Stimulated activated CD8-positive, alpha-beta memory T cell treated with anti-CD3 and anti-CD28 coated beads, Interleukin-2, amount 100 ng/mL, for 1 hour (primary cell): ENCODE data around the gene AREL1.

Experiments
- DNase-seq, 2 donors: peaks; one replicate each; pipeline ENCODE4 v3.0.0-alpha.2; 2020; ENCODE audit warnings: low read depth in 2 of 2

Gene AREL1

GRCh38 chr14:74698465-74698864, 14.4 kb downstream of the AREL1 start:
- DNase-seq: no peak

- no peak for DNase-seq
Observed at GRCh38 chr14:74697976-74698375, 14.9 kb downstream of the AREL1 start.

GRCh38 chr14:74697543-74697942, 15.3 kb downstream of the AREL1 start:
- no peak for DNase-seq

GRCh38 chr14:74697011-74697410, 15.9 kb downstream of the AREL1 start:
- no peak for DNase-seq

- no peak for DNase-seq
Observed at GRCh38 chr14:74695406-74695805, 17.5 kb downstream of the AREL1 start.

GRCh38 chr14:74693191-74693590, 19.7 kb downstream of the AREL1 start:
- DNase-seq: no peak

GRCh38 chr14:74691456-74691855, 21.4 kb downstream of the AREL1 start:
- DNase-seq: no peak

- DNase-seq: no peak
Observed at GRCh38 chr14:74685921-74686678, 26.8 kb downstream of the AREL1 start.

GRCh38 chr14:74685056-74685455, 27.8 kb downstream of the AREL1 start:
- no peak for DNase-seq

GRCh38 chr14:74684434-74684833, 28.4 kb downstream of the AREL1 start:
- no peak for DNase-seq

- no peak for DNase-seq
Observed at GRCh38 chr14:74683406-74683805, 29.5 kb downstream of the AREL1 start.

- no peak for DNase-seq
Observed at GRCh38 chr14:74682169-74682952, 30.5 kb downstream of the AREL1 start.

GRCh38 chr14:74675219-74675618, 37.7 kb downstream of the AREL1 start:
- no peak for DNase-seq

GRCh38 chr14:74673768-74674167, 39.1 kb downstream of the AREL1 start:
- no peak for DNase-seq

- DNase-seq: no peak
Observed at GRCh38 chr14:74671789-74672188, 41.1 kb downstream of the AREL1 start.

- DNase-seq: no peak
Observed at GRCh38 chr14:74670726-74671411, 42.0 kb downstream of the AREL1 start.

- no peak for DNase-seq
Observed at GRCh38 chr14:74669846-74670245, 43.0 kb downstream of the AREL1 start.

- no peak for DNase-seq
Observed at GRCh38 chr14:74669256-74669655, 43.6 kb downstream of the AREL1 start.

GRCh38 chr14:74667758-74668157, 45.1 kb downstream of the AREL1 start:
- no peak for DNase-seq

- DNase-seq: no peak
Observed at GRCh38 chr14:74664717-74665116, 48.2 kb downstream of the AREL1 start.

GRCh38 chr14:74663884-74664283, 49.0 kb downstream of the AREL1 start:
- no peak for DNase-seq

- DNase-seq: no peak
Observed at GRCh38 chr14:74661726-74662450, 51.0 kb downstream of the AREL1 start.
